CD14-positive monocyte (primary cell): ENCODE measurements around the gene SNAI3. TPM values are rescaled to one million over a fixed set of nuclear protein-coding genes. Genes with fewer than 3 reads are reported as not detected.
A peak's percentile ranks its signal among the peaks of the same experiment; 100 is the strongest.

Experiments
- DNase-seq, 3 donors: peaks; one replicate each; pipeline ENCODE4 v3.0.0-alpha.2; 2011 to 2022
- H2AFZ ChIP-seq: 2 replicates; pipeline ENCODE4 v1.6.0; 2012; ENCODE audit warnings: mild to moderate bottlenecking, low read depth, low read length, inconsistent platforms; ENCODE audit not compliant: insufficient read depth, poor library complexity, severe bottlenecking
- H3K27ac ChIP-seq, 2 donors: 1 replicate in 1 of 2; 2 replicates in 1 of 2; pipeline ENCODE4 v1.5.1; 2012 to 2013; ENCODE audit warnings: low read length in 2 of 2, control low read depth in 1 of 2, inconsistent platforms in 1 of 2, low read depth in 1 of 2, mild to moderate bottlenecking in 1 of 2
- H3K27me3 ChIP-seq, 2 donors: one replicate each; pipeline versions ENCODE4 v1.6.0 to v1.6.1; 2011 to 2013; ENCODE audit warnings: low read length in 2 of 2; ENCODE audit not compliant: control insufficient read depth in 2 of 2, insufficient read depth in 2 of 2
- H3K36me3 ChIP-seq, 2 donors: replicated peaks in 1 of 2; 1 replicate in 1 of 2; 2 replicates in 1 of 2; pipeline versions ENCODE4 v1.5.1 to v1.6.1; 2012 to 2013; ENCODE audit warnings: low read length in 2 of 2, control low read depth in 1 of 2, inconsistent platforms in 1 of 2, mild to moderate bottlenecking in 1 of 2; ENCODE audit not compliant: insufficient read depth in 2 of 2, control insufficient read depth in 1 of 2
- H3K4me1 ChIP-seq, 2 donors: 1 replicate in 1 of 2; 2 replicates in 1 of 2; pipeline versions ENCODE4 v1.5.1 to v1.6.1; 2012 to 2013; ENCODE audit warnings: low read length in 2 of 2, control low read depth in 1 of 2, inconsistent platforms in 1 of 2, mild to moderate bottlenecking in 1 of 2, moderate library complexity in 1 of 2; ENCODE audit not compliant: insufficient read depth in 2 of 2, control insufficient read depth in 1 of 2
- H3K4me2 ChIP-seq: replicated peaks from 2 replicates; pipeline ENCODE3; 2012; ENCODE audit warnings: low read length, moderate library complexity, mild to moderate bottlenecking; ENCODE audit not compliant: poor library complexity, severe bottlenecking; ENCODE audit errors: extremely low read depth
- H3K4me3 ChIP-seq, 3 experiments: fragments of 200-600 bp in 1 of 3; sonication (generic) in 1 of 3; replicated peaks in 1 of 3; 1 replicate in 2 of 3; 2 replicates in 1 of 3; pipeline ENCODE4 v1.5.1; 2011 to 2013; ENCODE audit warnings: low read length in 3 of 3, mild to moderate bottlenecking in 3 of 3, control low read depth in 2 of 3, low read depth in 2 of 3, inconsistent platforms in 1 of 3, moderate library complexity in 1 of 3
- H3K79me2 ChIP-seq: 2 replicates; pipeline ENCODE4 v1.6.0; 2012; ENCODE audit warnings: mild to moderate bottlenecking, control low read depth, inconsistent platforms, low read length, moderate library complexity; ENCODE audit not compliant: insufficient read depth
- H3K9ac ChIP-seq: 2 replicates; pipeline ENCODE4 v1.6.0; 2017; ENCODE audit warnings: low read length, mild to moderate bottlenecking; ENCODE audit not compliant: insufficient read depth, poor library complexity, severe bottlenecking
- H3K9me3 ChIP-seq, 2 donors: replicated peaks in 1 of 2; 1 replicate in 1 of 2; 2 replicates in 1 of 2; pipeline versions ENCODE4 v1.5.1 to v1.6.1; 2012 to 2013; ENCODE audit warnings: low read length in 2 of 2, control low read depth in 1 of 2; ENCODE audit not compliant: control insufficient read depth in 1 of 2, insufficient read depth in 1 of 2
- H4K20me1 ChIP-seq: 2 replicates; pipeline ENCODE4 v1.6.0; 2012; ENCODE audit warnings: mild to moderate bottlenecking, low read length, control low read depth, moderate library complexity; ENCODE audit not compliant: insufficient read depth
- H3K27ac Mint-ChIP-seq, 7 donors: one replicate each; pipeline ENCODE4 v1.8.0; 2020; ENCODE audit warnings: mild to moderate bottlenecking in 7 of 7, mixed read lengths in 7 of 7, moderate library complexity in 6 of 7, inconsistent platforms in 2 of 7
- H3K27me3 Mint-ChIP-seq, 3 donors: one replicate each; pipeline ENCODE4 v1.8.0; 2021 to 2022; ENCODE audit warnings: low read depth in 3 of 3, mild to moderate bottlenecking in 3 of 3, mixed read lengths in 3 of 3, moderate library complexity in 3 of 3, inconsistent platforms in 1 of 3
- H3K36me3 Mint-ChIP-seq, 2 donors: one replicate each; pipeline ENCODE4 v1.8.0; 2020; ENCODE audit warnings: mixed read lengths in 2 of 2, inconsistent platforms in 1 of 2, mild to moderate bottlenecking in 1 of 2
- H3K4me1 Mint-ChIP-seq: one replicate; pipeline ENCODE4 v1.8.0; 2020; ENCODE audit warnings: mild to moderate bottlenecking, mixed read lengths
- H3K4me3 Mint-ChIP-seq, 2 donors: one replicate each; pipeline ENCODE4 v1.8.0; 2020; ENCODE audit warnings: mild to moderate bottlenecking in 2 of 2, mixed read lengths in 2 of 2, moderate library complexity in 1 of 2
- H3K9me3 Mint-ChIP-seq, 7 donors: one replicate each; pipeline ENCODE4 v1.8.0; 2020 to 2022; ENCODE audit warnings: mixed read lengths in 7 of 7, mild to moderate bottlenecking in 6 of 7, moderate library complexity in 6 of 7, inconsistent platforms in 2 of 7
- CTCF ChIP-seq: fragments of 200-600 bp; IDR thresholded peaks from one replicate; pipeline ENCODE4 v1.8.0; 2022; ENCODE audit warnings: antibody characterized with exemption, mild to moderate bottlenecking
- WGBS: methylation state at CpG from one replicate; pipeline ENCODE4 v1.1.5; 2013; ENCODE audit warnings: missing lambda C conversion rate; ENCODE audit not compliant: insufficient coverage; 5-methylcytosine and 5-hydroxymethylcytosine counted together
- intact Hi-C, 2 donors: fragments of 100-400 bp; cut with micrococcal nuclease; formaldehyde crosslinking; loops; one replicate each; pipeline versions ENCODE4 v1.15.0 to v1.15.1; 2023
- polyA plus RNA-seq, 3 donors: library from polyadenylated mRNA; depleted of rRNA in 1 of 3; unstranded in 2 of 3; stranded (reverse) in 1 of 3; fragments of 300-500 nt in 2 of 3; fragments of >200 nt in 1 of 3; fragmentation: Illumina TruSeq in 2 of 3; gene quantifications; 1 replicate in 2 of 3; 2 replicates in 1 of 3; pipeline ENCODE4 v1.2.3, GENCODE V29; 2012 to 2021

The SNAI3 gene
- polyA plus RNA-seq, 3 donors, result 4.2 to 6.4 (median 5.3) TPM

GRCh38 chr16:88710556-88710955 is 24.2 kb upstream of the SNAI3 start:
- H3K36me3 ChIP-seq, result peaks cover 24 to 27% of the 10 kb centered on the region in 2 donors
- 92% methylated on average over 15 of the region's 16 CpGs for WGBS
- peaks cover 39% of the 10 kb centered on the region for H4K20me1 ChIP-seq
- H3K9me3 Mint-ChIP-seq, result peaks cover 0 to 2% (median 0%) of the 10 kb centered on the region in 7 donors
- no peaks in the 10 kb centered on the region for H3K9me3 ChIP-seq
- peaks cover 9% of the 10 kb centered on the region for H3K4me1 Mint-ChIP-seq
- no peak overlapping the region for H2AFZ ChIP-seq
- no peak for DNase-seq
- H3K4me3 ChIP-seq, result no peak overlapping the region
- no peak overlapping the region for H3K9ac ChIP-seq
- intact Hi-C loops, result no loop called here
- H3K4me2 ChIP-seq, result no peak overlapping the region
- no peaks in the 10 kb centered on the region for H3K27me3 ChIP-seq
- peaks cover 0 to 2% (median 0%) of the 10 kb centered on the region in 3 donors for H3K27me3 Mint-ChIP-seq
- peaks cover 11 to 34% of the 10 kb centered on the region in 2 donors for H3K36me3 Mint-ChIP-seq
- H3K27ac Mint-ChIP-seq, result peak overlapping the region in 1 of 7 donors; percentile 61
- H3K4me1 ChIP-seq, result peaks cover 10 to 15% of the 10 kb centered on the region in 2 donors
- no peak overlapping the region for H3K27ac ChIP-seq
- H3K79me2 ChIP-seq, result peaks cover 14% of the 10 kb centered on the region
- TF ChIP-seq CTCF, result no peak
- no peak overlapping the region for H3K4me3 Mint-ChIP-seq

- Mint-ChIP-seq H3K4me1 (peaks cover 39% of the 10 kb centered on the region), H3K36me3 (peaks cover 15 to 28% of the 10 kb centered on the region in 2 donors), H3K9me3 (peaks cover 0 to 2% (median 0%) of the 10 kb centered on the region in 7 donors), H3K27ac (peak overlapping the region in 6 of 7 donors; percentile 12 to 88 (median 53)), H3K27me3 (peaks cover 0 to 4% (median 3%) of the 10 kb centered on the region in 3 donors), H3K4me3 (peak overlapping the region; percentile 71 to 72)
- no peaks in the 10 kb centered on the region for H3K9me3 ChIP-seq
- H3K4me3 ChIP-seq, result peak overlapping the region; percentile 70 to 93 (median 78)
- H2AFZ ChIP-seq, result peak overlapping the region; percentile 90
- intact Hi-C loops, result loop anchor here (10.0 kb wide), 2 partner anchors 408 to 752 kb away; partner anchors contain the start of gene BANP (in 1 of the 2)
- peaks cover 41 to 48% of the 10 kb centered on the region in 2 donors for H3K4me1 ChIP-seq
- 74% methylated on average over 4 of the region's 17 CpGs for WGBS
- H3K79me2 ChIP-seq, result peaks cover 48% of the 10 kb centered on the region
- TF ChIP-seq CTCF, result no peak
- H4K20me1 ChIP-seq, result peaks cover 13% of the 10 kb centered on the region
- H3K27ac ChIP-seq, result peak overlapping the region; percentile 24 to 84
- no peak for DNase-seq
- H3K9ac ChIP-seq, result peak overlapping the region; percentile 79
- no peaks in the 10 kb centered on the region for H3K27me3 ChIP-seq
- H3K4me2 ChIP-seq, result peak overlapping the region; percentile 83
- H3K36me3 ChIP-seq, result peaks cover 0 to 4% of the 10 kb centered on the region in 2 donors
Observed at GRCh38 chr16:88706965-88707826, 20.9 kb upstream of the SNAI3 start.
